ENCODE results near the gene ANK2.

DNA sequence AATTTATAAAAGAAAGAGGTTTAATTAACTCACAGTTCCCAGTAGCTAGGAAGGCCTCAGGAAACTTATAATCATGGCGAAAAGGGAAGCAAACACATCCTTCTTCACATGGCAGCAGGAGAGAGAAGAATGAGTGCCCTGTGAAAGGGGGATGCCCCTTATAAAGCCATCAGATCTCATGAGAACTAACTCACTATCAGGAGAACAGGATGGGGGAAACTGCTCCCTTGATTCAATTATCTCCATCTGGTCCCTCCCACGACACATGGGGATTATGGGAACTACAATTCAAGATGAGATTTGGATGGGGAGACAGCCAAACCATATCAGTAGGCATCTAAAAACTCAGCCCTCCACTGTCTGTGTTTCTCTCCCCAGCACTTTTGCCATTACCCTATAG is 22.4 kb downstream of the ANK2 start:
- TF ChIP-seq POLR2A (IDR thresholded peaks at IDR 0.05) = no peak
- TF ChIP-seq, protein P1, sequence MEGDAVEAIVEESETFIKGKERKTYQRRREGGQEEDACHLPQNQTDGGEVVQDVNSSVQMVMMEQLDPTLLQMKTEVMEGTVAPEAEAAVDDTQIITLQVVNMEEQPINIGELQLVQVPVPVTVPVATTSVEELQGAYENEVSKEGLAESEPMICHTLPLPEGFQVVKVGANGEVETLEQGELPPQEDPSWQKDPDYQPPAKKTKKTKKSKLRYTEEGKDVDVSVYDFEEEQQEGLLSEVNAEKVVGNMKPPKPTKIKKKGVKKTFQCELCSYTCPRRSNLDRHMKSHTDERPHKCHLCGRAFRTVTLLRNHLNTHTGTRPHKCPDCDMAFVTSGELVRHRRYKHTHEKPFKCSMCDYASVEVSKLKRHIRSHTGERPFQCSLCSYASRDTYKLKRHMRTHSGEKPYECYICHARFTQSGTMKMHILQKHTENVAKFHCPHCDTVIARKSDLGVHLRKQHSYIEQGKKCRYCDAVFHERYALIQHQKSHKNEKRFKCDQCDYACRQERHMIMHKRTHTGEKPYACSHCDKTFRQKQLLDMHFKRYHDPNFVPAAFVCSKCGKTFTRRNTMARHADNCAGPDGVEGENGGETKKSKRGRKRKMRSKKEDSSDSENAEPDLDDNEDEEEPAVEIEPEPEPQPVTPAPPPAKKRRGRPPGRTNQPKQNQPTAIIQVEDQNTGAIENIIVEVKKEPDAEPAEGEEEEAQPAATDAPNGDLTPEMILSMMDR (IDR thresholded peaks at IDR 0.05) = no peak

Measured in thyroid gland (tissue), 4 donors.